AG04450 (cell line): ENCODE results near the gene GNL3. TPM values are rescaled to one million over a fixed set of nuclear protein-coding genes. Genes with fewer than 3 reads are reported as not detected.
A peak's percentile ranks its signal among the peaks of the same experiment; 100 is the strongest.

ENCODE experiments used
- CTCF ChIA-PET: fragments of 300-600, 350-600 bp; formaldehyde crosslinking; extraction: SDS; loops from one replicate; lab custom pipeline; 2022; ENCODE audit warnings: antibody characterized with exemption, inconsistent platforms; lab: Charles Lee
- POLR2A ChIA-PET: fragments of 350-600 bp; formaldehyde crosslinking; extraction: SDS; loops from one replicate; lab custom pipeline; 2021; ENCODE audit warnings: antibody characterized with exemption, inconsistent platforms; lab: Yijun Ruan, JAX
- DNase-seq: peaks from one replicate; pipeline ENCODE4 v3.0.0-alpha.2; 2011; ENCODE audit warnings: low read depth, low spot score
- H3K27ac ChIP-seq: one replicate; pipeline ENCODE4 v1.5.1; 2012; ENCODE audit warnings: low read depth, low read length, control low read depth
- H3K27me3 ChIP-seq: one replicate; pipeline ENCODE4 v1.6.0; 2012; ENCODE audit warnings: low read length; ENCODE audit not compliant: control insufficient read depth, insufficient read depth
- H3K4me3 ChIP-seq: 2 replicates; pipeline ENCODE4 v1.5.1; 2011; ENCODE audit warnings: mild to moderate bottlenecking, low read depth, low read length, control low read depth
- H3K9me3 ChIP-seq: 2 replicates; pipeline ENCODE4 v1.5.1; 2012; ENCODE audit warnings: low read length; ENCODE audit not compliant: control insufficient read depth, insufficient read depth
- CTCF ChIP-seq: IDR thresholded peaks from 2 replicates; pipeline ENCODE4 v1.5.1; 2011; ENCODE audit warnings: low read depth, low read length, control low read depth, inconsistent platforms
- polyA plus RNA-seq: library from polyadenylated mRNA; depleted of rRNA; stranded (reverse); fragments of >200 nt; gene quantifications from 2 replicates; pipeline ENCODE4 v1.2.3, GENCODE V29; 2011

The GNL3 gene
- polyA plus RNA-seq, 1 experiment = 81.7 TPM

- ChIA-PET CTCF (no interaction called here), POLR2A (no interaction called here)
- H3K9me3 ChIP-seq = peaks cover 14% of the 10 kb centered on the region
- no peak for TF ChIP-seq CTCF
- no peak overlapping the region for H3K4me3 ChIP-seq
- H3K27me3 ChIP-seq = no peaks in the 10 kb centered on the region
- no peak for DNase-seq
- H3K27ac ChIP-seq = no peak overlapping the region
Measured at GRCh38 chr3:52733256-52733891, 47.5 kb downstream of the GNL3 start.

DNA sequence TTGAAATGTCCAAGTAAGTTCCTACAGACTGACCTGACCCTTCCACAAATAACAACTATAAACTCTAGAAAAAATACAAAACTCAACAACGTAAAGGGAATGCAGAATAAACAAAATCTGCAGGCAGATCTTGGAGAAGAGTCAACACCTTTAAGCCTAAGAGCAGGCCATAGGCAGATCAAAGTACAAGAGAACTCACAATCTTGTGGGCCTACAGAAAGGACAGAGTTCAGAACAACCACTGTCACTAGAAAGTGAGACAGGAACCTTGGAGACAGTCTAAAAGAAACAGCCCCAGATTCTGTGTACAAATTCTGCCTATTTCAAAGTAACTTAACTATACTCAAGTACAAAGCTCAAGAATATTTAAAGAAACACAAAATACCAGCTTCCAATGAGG lies 53.9 kb downstream of the GNL3 start:
- Histone ChIP-seq H3K27me3 (no peaks in the 10 kb centered on the region), H3K27ac (no peak overlapping the region), H3K9me3 (no peaks in the 10 kb centered on the region), H3K4me3 (no peak overlapping the region)
- no peak for TF ChIP-seq CTCF
- no peak for DNase-seq
- POLR2A ChIA-PET = no interaction called here
- CTCF ChIA-PET = interaction anchor here (2.6 to 3.6 kb wide), 2 partner anchors 195 to 247 kb away, joined by 17 to 23 read pairs; no protein-coding TSS in a partner anchor

DNA sequence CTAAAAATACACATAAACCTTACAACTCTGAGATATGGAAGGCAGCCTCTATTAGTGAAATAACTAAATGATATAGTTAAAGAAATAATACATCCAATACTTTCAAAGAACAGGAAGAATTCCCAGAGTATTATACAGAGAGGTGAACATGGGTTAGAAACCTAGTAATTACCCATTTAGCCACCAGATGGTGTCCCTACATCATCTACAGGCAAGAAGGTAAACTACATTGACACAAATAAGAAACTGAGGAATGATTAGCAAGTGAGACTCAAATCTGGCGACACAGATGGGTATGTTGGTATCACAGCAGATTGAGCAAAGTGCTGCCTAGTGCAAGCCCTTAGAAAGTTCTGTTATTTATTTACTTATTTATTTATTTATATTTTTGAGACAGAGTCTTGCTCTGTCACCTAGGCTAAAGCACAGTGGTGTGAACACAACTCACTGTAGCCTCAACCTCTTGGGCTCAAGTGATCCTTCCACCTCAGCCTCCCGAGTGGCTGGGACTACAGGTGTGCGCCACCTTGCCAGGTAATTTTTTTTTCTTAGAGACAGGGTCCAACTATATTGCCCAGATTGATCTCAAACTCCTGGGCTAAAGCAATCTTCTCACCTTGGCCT lies 56.7 kb downstream of the GNL3 start:
- CTCF ChIA-PET = interaction anchor here (0.6 to 3.6 kb wide), 12 partner anchors 18 to 427 kb away, joined by 3 to 23 read pairs (median 4); no protein-coding TSS in a partner anchor
- no peak for DNase-seq

DNA sequence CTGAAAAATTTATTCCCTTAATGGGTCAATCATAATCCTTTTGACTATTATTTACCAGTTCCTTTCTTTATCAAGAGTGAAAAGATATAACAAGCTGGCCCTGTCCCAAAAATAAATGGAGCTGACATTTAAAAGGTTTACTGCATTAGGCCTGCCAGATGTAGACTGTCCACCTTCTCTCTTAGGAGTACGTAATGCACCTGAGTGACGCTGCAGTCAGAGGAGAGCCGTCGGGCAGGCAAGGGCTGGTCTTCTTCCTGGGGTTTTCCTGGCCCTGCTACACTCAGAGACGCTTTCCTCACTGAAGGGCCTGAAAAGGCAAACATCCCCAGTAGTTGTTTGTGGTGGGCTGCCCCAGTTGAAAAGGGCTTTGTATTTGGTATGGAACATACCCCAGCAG lies 57.3 kb downstream of the GNL3 start:
- DNase-seq = no peak
- ChIA-PET POLR2A (no interaction called here), CTCF (interaction anchor here (0.7 to 1.5 kb wide), 7 partner anchors 32 to 329 kb away, joined by 3 to 5 read pairs (median 4); no protein-coding TSS in a partner anchor)
- Histone ChIP-seq H3K9me3 (no peaks in the 10 kb centered on the region), H3K4me3 (no peak overlapping the region), H3K27me3 (no peaks in the 10 kb centered on the region), H3K27ac (no peak overlapping the region)
- TF ChIP-seq CTCF = no peak

More for the DNA sequence above, 56.7 kb downstream of the GNL3 start:
- Histone ChIP-seq H3K4me3 (no peak overlapping the region), H3K27ac (no peak overlapping the region), H3K9me3 (no peaks in the 10 kb centered on the region), H3K27me3 (no peaks in the 10 kb centered on the region)
- POLR2A ChIA-PET = no interaction called here
- TF ChIP-seq CTCF = peak; percentile 71

DNA sequence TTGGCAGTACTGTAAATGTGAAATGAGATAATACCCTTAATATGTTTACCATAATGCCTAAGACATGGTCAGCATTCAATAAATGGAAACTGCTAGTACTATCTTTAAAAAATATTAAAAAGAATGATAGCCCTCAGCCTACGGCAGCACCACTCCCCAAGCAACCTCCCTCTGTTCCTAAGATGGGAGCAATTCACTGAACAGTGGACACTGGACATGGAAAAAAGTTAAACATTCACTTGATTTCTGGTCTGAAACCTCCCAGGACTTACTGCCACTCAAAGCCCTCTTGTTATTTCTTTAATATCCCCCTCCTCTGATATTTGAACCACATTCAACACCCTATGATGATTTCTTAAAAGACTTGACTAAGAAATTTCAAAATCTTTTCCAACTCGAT lies 57.9 kb downstream of the GNL3 start:
- ChIA-PET CTCF (interaction anchor here (0.7 to 1.4 kb wide), 6 partner anchors 33 to 329 kb away, joined by 3 to 5 read pairs (median 4); no protein-coding TSS in a partner anchor), POLR2A (no interaction called here)
- Histone ChIP-seq H3K4me3 (no peak overlapping the region), H3K27ac (no peak overlapping the region), H3K9me3 (no peaks in the 10 kb centered on the region), H3K27me3 (no peaks in the 10 kb centered on the region)
- no peak for DNase-seq
- TF ChIP-seq CTCF = no peak
